ENCODE data around the gene MBLAC1.
"Not testable (repeated sequence)": the region's sequence is repeated elsewhere in the genome, so short reads cannot be mapped to it uniquely, and the experiment has no call there.

DNA sequence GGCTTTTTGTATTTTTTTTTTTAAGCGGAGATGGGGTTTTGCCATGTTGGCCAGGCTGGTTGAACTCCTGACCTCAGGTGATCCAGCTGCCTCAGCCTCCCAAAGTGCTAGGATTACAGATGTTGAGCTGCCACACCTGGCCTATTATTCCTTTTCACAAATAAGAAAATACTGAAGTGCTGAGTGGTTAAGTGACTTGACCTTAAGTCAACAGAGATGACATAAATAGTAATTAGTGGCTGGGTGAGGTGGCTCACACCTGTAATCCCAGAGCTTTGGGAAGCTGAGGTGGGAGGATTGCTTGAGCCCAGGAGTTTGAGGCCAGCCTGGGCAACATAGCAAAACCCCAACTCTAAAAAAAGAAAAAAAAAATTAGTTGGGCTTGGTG, 3.4 kb downstream of the MBLAC1 start:
- TF ChIP-seq TAF1 (IDR thresholded peaks at IDR 0.05; ENCODE audit: low read depth, low read length); POLR2A (IDR thresholded peaks at IDR 0.05; ENCODE audit: low read depth, low read length); POU2F2 (IDR thresholded peaks at IDR 0.05; ENCODE audit: low read depth, low read length); PAX5 (IDR thresholded peaks at IDR 0.05; ENCODE audit: insufficient read depth, low read length, severe bottlenecking); POLR2AphosphoS5 (IDR thresholded peaks at IDR 0.05; ENCODE audit: low read depth, low read length); SPI1 (IDR thresholded peaks at IDR 0.05; ENCODE audit: low read depth, low read length): not testable (repeated sequence)
